HepG2 (cell line): ENCODE data around the gene RXFP1.

ENCODE experiments used
- IRF2 ChIP-seq: IDR thresholded peaks from 2 replicates; pipeline ENCODE4 v1.6.1; 2018; ENCODE audit warnings: missing genetic modification reagents, missing compliant biosample characterization
- ZNF549 ChIP-seq: sonication (generic); formaldehyde crosslinking; IDR thresholded peaks from 2 replicates; pipeline ENCODE4 v1.5.0; 2020; ENCODE audit warnings: missing genetic modification reagents
- ZNF569 ChIP-seq: sonication (generic); formaldehyde crosslinking; IDR thresholded peaks from 2 replicates; pipeline ENCODE4 v1.5.0; 2020; ENCODE audit warnings: mild to moderate bottlenecking, missing genetic modification reagents, moderate library complexity, borderline replicate concordance
- TF ChIP-seq, protein P1 (sequence below): sonication (generic); formaldehyde crosslinking; IDR thresholded peaks from 2 replicates; pipeline ENCODE4 v1.4.0; 2020; ENCODE audit warnings: mild to moderate bottlenecking, low read depth, missing genetic modification reagents
- TF ChIP-seq, protein P2 (sequence below): sonication (generic); formaldehyde crosslinking; IDR thresholded peaks from 2 replicates; pipeline ENCODE4 v1.5.0; 2020; ENCODE audit warnings: missing genetic modification reagents

DNA sequence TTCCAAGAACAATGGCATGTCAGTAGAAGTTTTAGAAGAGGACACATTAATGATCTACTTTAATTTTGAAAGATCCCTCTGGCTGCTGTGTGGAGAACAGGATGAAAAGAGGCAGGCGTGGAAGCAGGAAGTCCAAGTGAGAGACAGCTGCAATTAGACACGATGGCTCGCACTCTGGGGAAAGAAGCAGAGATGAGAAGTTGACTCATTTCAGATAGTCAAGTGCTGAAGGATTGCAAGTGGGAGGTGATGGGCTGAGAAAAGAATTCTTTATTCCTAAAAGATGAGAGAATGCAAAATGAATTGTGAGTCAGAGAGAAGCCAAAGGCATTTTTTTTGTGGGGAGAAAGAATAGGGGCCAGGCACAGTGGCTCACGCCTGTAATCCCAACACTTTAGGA is 16.5 kb downstream of the RXFP1 start:
- TF ChIP-seq ZNF549 (CRISPR knock-in tag), result no peak
- TF ChIP-seq IRF2, result no peak
- no peak for TF ChIP-seq ZNF569 (CRISPR knock-in tag)
- TF ChIP-seq, protein P1, sequence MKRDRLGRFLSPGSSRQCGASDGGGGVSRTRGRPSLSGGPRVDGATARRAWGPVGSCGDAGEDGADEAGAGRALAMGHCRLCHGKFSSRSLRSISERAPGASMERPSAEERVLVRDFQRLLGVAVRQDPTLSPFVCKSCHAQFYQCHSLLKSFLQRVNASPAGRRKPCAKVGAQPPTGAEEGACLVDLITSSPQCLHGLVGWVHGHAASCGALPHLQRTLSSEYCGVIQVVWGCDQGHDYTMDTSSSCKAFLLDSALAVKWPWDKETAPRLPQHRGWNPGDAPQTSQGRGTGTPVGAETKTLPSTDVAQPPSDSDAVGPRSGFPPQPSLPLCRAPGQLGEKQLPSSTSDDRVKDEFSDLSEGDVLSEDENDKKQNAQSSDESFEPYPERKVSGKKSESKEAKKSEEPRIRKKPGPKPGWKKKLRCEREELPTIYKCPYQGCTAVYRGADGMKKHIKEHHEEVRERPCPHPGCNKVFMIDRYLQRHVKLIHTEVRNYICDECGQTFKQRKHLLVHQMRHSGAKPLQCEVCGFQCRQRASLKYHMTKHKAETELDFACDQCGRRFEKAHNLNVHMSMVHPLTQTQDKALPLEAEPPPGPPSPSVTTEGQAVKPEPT (CRISPR knock-in tag), result no peak
- TF ChIP-seq, protein P2, sequence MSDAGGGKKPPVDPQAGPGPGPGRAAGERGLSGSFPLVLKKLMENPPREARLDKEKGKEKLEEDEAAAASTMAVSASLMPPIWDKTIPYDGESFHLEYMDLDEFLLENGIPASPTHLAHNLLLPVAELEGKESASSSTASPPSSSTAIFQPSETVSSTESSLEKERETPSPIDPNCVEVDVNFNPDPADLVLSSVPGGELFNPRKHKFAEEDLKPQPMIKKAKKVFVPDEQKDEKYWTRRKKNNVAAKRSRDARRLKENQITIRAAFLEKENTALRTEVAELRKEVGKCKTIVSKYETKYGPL (CRISPR knock-in tag), result no peak
